Measurements from ENCODE around the gene RNPEP. TPM values are rescaled to one million over a fixed set of nuclear protein-coding genes. Genes with fewer than 3 reads are reported as not detected.

Gene RNPEP
- total and polyA plus RNA-seq, 2 of the 13 experiments (the other 11 are each of a cell fraction or from before 2014, with no cell fraction given): 20.6 to 38.4 TPM

GRCh38 chr1:201955009-201955728 lies 27.3 kb upstream of the RNPEP start, which contains the start of gene TIMM17A (continued):
- TF ChIP-seq TCF7L2 (IDR thresholded peaks at IDR 0.05; ENCODE audit: low read depth, low read length) (no peak), AKNA (CRISPR knock-in tag; IDR thresholded peaks at IDR 0.05; ENCODE audit: borderline replicate concordance) (no peak), RERE (CRISPR knock-in tag; IDR thresholded peaks at IDR 0.05; ENCODE audit: low read depth) (no peak; the same call in 1 of the 2 replicates), PAWR (CRISPR knock-in tag; IDR thresholded peaks at IDR 0.05; ENCODE audit: borderline replicate concordance) (no peak), ARID3A (IDR thresholded peaks at IDR 0.05; ENCODE audit: low read depth, low read length) (peak; percentile 8; the same call in 1 of the 2 replicates), IRX3 (CRISPR knock-in tag; IDR thresholded peaks at IDR 0.05; ENCODE audit: borderline replicate concordance, low read depth) (no peak), ZBTB34 (CRISPR knock-in tag; IDR thresholded peaks at IDR 0.05) (no peak), ZNF782 (CRISPR knock-in tag; IDR thresholded peaks at IDR 0.05; ENCODE audit: borderline replicate concordance) (no peak), DDIT3 (CRISPR knock-in tag; IDR thresholded peaks at IDR 0.05) (no peak), ZNF496 (CRISPR knock-in tag; IDR thresholded peaks at IDR 0.05; ENCODE audit: insufficient replicate concordance) (no peak), HINFP (CRISPR knock-in tag; IDR thresholded peaks at IDR 0.05; ENCODE audit: low read depth) (no peak)

Measured in HepG2 (cell line).